HepG2 (cell line): Measurements from ENCODE around the gene RSRC2. TPM values are rescaled to one million over a fixed set of nuclear protein-coding genes. Genes with fewer than 3 reads are reported as not detected.

Experiments
- ATAC-seq: fragments of 200-7000 bp; cut with Tn5 transposase; 3 replicates; pipeline ENCODE4 v1.9.1; 2020; ENCODE audit warnings: mild to moderate bottlenecking, moderate library complexity
- BruUV-seq: library from RNA; stranded (reverse); fragments of 400-500 nt; replicated peaks from 2 replicates; lab custom pipeline; 2021; lab: Mats Ljungman, UMichigan
- CTCF ChIA-PET: fragments of 300-600 bp; formaldehyde crosslinking; extraction: SDS; loops from one replicate; lab custom pipeline; 2021; ENCODE audit warnings: low total read pairs, inconsistent platforms, low intra/inter-chr PET ratio; lab: Yijun Ruan, JAX
- POLR2A ChIA-PET: fragments of 350-600 bp; sonication (Branson Sonifier 250); formaldehyde crosslinking; loops from one replicate; lab custom pipeline; 2020; ENCODE audit warnings: antibody characterized with exemption, inconsistent platforms; lab: Yijun Ruan, JAX
- DNase-seq: peaks from one replicate; pipeline ENCODE4 v3.0.0-alpha.2; 2015; ENCODE audit warnings: low spot score
- FAIRE-seq: peaks from 3 replicates; lab custom pipeline; 2011; peaks lifted over from hg19 to GRCh38; lab: Jason Lieb, UNC
- H2AFZ ChIP-seq: one replicate; pipeline ENCODE4 v1.6.1; 2011; ENCODE audit warnings: low read length, inconsistent platforms
- H3K27ac ChIP-seq: fragments of 300-600 bp; 3 replicates; pipeline ENCODE4 v1.8.0; 2011; ENCODE audit warnings: mixed run types, mild to moderate bottlenecking, mixed read lengths, low read length, inconsistent platforms; ENCODE audit not compliant: insufficient read depth; ENCODE audit errors: extremely low read length
- H3K27me3 ChIP-seq, 2 experiments: fragments of 200-600 bp in 1 of 2; 2 replicates in 1 of 2; 3 replicates in 1 of 2; pipeline versions ENCODE4 v1.6.0 to v1.8.0; 2011; ENCODE audit warnings: low read length in 2 of 2, mild to moderate bottlenecking in 2 of 2, moderate library complexity in 2 of 2, inconsistent platforms in 1 of 2; ENCODE audit not compliant: insufficient read depth in 2 of 2, control insufficient read depth in 1 of 2
- H3K36me3 ChIP-seq, 2 experiments: fragments of 200-600 bp in 1 of 2; replicated peaks in 1 of 2; 2 replicates in 1 of 2; 3 replicates in 1 of 2; pipeline versions ENCODE4 v1.5.1 to v1.8.0; 2011; ENCODE audit warnings: low read length in 2 of 2, inconsistent platforms in 1 of 2; ENCODE audit not compliant: insufficient read depth in 2 of 2, control insufficient read depth in 1 of 2
- H3K4me1 ChIP-seq: 2 replicates; pipeline ENCODE4 v1.5.1; 2012; ENCODE audit warnings: low read length, inconsistent platforms; ENCODE audit not compliant: insufficient read depth
- H3K4me2 ChIP-seq: 2 replicates; pipeline ENCODE4 v1.6.0; 2011; ENCODE audit warnings: low read depth, low read length, inconsistent platforms
- H3K4me3 ChIP-seq, 3 experiments: fragments of 200-600 bp in 1 of 3; sonication (generic), shearing (Covaris generic) in 1 of 3; replicated peaks in 1 of 3; 2 replicates each; pipeline ENCODE4 v1.5.1; 2011 to 2016; ENCODE audit warnings: low read length in 3 of 3, inconsistent platforms in 2 of 3, low read depth in 2 of 3, mild to moderate bottlenecking in 2 of 3, control low read depth in 1 of 3, mixed read lengths in 1 of 3; ENCODE audit not compliant: insufficient read depth in 1 of 3
- H3K79me2 ChIP-seq: one replicate; pipeline ENCODE4 v1.6.1; 2011; ENCODE audit warnings: low read length, inconsistent platforms; ENCODE audit not compliant: insufficient read depth
- H3K9ac ChIP-seq: 2 replicates; pipeline ENCODE4 v1.6.0; 2011; ENCODE audit warnings: mild to moderate bottlenecking, low read depth, low read length, inconsistent platforms; ENCODE audit not compliant: insufficient read depth
- H3K9me3 ChIP-seq: 2 replicates; pipeline ENCODE4 v1.5.1; 2012; ENCODE audit warnings: mild to moderate bottlenecking, low read length
- H4K20me1 ChIP-seq: 2 replicates; pipeline ENCODE4 v1.6.0; 2011; ENCODE audit warnings: inconsistent platforms, mild to moderate bottlenecking, low read length, moderate library complexity; ENCODE audit not compliant: insufficient read depth
- ATRX ChIP-seq: sonication (generic); formaldehyde crosslinking; IDR thresholded peaks from 2 replicates; pipeline ENCODE4 v1.4.0; 2020; ENCODE audit warnings: missing genetic modification reagents, borderline replicate concordance
- NR3C1 ChIP-seq: sonication (generic); formaldehyde crosslinking; IDR thresholded peaks from 2 replicates; pipeline ENCODE4 v1.4.0; 2020; ENCODE audit warnings: missing genetic modification reagents
- PITX1 ChIP-seq: sonication (generic); formaldehyde crosslinking; IDR thresholded peaks from 2 replicates; pipeline ENCODE4 v1.5.1; 2020; ENCODE audit warnings: mild to moderate bottlenecking, missing genetic modification reagents
- SNRNP70 ChIP-seq: fragments of 200-400 bp; formaldehyde crosslinking; IDR thresholded peaks from 2 replicates; pipeline ENCODE4 v1.6.1; 2017; ENCODE audit warnings: mild to moderate bottlenecking, low read depth, low read length, moderate library complexity
- U2AF1 ChIP-seq: fragments of 200-400 bp; formaldehyde crosslinking; optimal IDR thresholded peaks from 2 replicates; pipeline ENCODE3; 2017; ENCODE audit warnings: mild to moderate bottlenecking, low read depth, low read length
- ZBTB42 ChIP-seq: sonication (generic); formaldehyde crosslinking; IDR thresholded peaks from 2 replicates; pipeline ENCODE4 v1.5.0; 2020; ENCODE audit warnings: mild to moderate bottlenecking, missing genetic modification reagents
- ZNF138 ChIP-seq: sonication (generic); formaldehyde crosslinking; IDR thresholded peaks from 2 replicates; pipeline ENCODE4 v1.5.0; 2020; ENCODE audit warnings: mild to moderate bottlenecking, low read depth, missing genetic modification reagents
- ZNF577 ChIP-seq: sonication (generic); formaldehyde crosslinking; IDR thresholded peaks from 2 replicates; pipeline ENCODE4 v1.4.0; 2020; ENCODE audit warnings: mild to moderate bottlenecking, low read depth, missing genetic modification reagents, borderline replicate concordance
- WGBS: methylation state at CpG from one replicate; pipeline ENCODE4 v1.1.6; 2017; ENCODE audit warnings: low lambda C conversion rate; 5-methylcytosine and 5-hydroxymethylcytosine counted together
- in situ Hi-C: cut with HindIII; loops from 2 replicates; pipeline ENCODE4 v1.10.0; 2017; ENCODE audit warnings: low pct_unique_long_range_greater_than_20kb; ENCODE audit not compliant: extremely low pct_ligation_motif_present
- intact Hi-C: fragments of 100-400 bp; cut with micrococcal nuclease; formaldehyde crosslinking; loops from one replicate; pipeline ENCODE4 v1.10.0; 2022; ENCODE audit not compliant: unreplicated experiment
- polyA plus RNA-seq, 8 experiments: library from polyadenylated mRNA; depleted of rRNA in 3 of 8; stranded (reverse) in 7 of 8; unstranded in 1 of 8; fragments of >200 nt; fragmentation: Illumina TruSeq in 4 of 8; extraction: Trizol in 4 of 8; gene quantifications; 2 replicates each; pipeline versions ENCODE4 v1.2.1 to v1.2.3, GENCODE V29; 2011 to 2016; ENCODE audit warnings: low read depth in 4 of 8, missing spikeins in 1 of 8, mixed read lengths in 1 of 8; ENCODE audit not compliant: insufficient read depth in 1 of 8
- total RNA-seq, 5 experiments: library from RNA; depleted of rRNA; stranded (reverse); fragments of >200 nt; fragmentation: Illumina TruSeq; extraction: Trizol; gene quantifications; 2 replicates each; pipeline ENCODE4 v1.2.3, GENCODE V29; 2016; ENCODE audit warnings: low read depth in 1 of 5
- TF ChIP-seq, protein P1 (sequence below): sonication (generic); formaldehyde crosslinking; IDR thresholded peaks from 2 replicates; pipeline ENCODE4 v1.4.0; 2020; ENCODE audit warnings: mild to moderate bottlenecking, missing genetic modification reagents
- TF ChIP-seq, protein P2 (sequence below): sonication (generic); formaldehyde crosslinking; IDR thresholded peaks from 2 replicates; pipeline ENCODE4 v1.4.0; 2020; ENCODE audit warnings: missing genetic modification reagents, borderline replicate concordance
- TF ChIP-seq, protein P3 (sequence below): IDR thresholded peaks from 2 replicates; pipeline ENCODE4 v1.6.1; 2016; ENCODE audit warnings: missing genetic modification reagents, missing compliant biosample characterization
- TF ChIP-seq, protein P4 (sequence below): sonication (generic); formaldehyde crosslinking; IDR thresholded peaks from 2 replicates; pipeline ENCODE4 v1.4.0; 2020; ENCODE audit warnings: missing genetic modification reagents

Gene RSRC2
- total and polyA plus RNA-seq, 2 of the 13 experiments (the other 11 are each of a cell fraction or from before 2014, with no cell fraction given), result 31.4 to 77.8 TPM

DNA sequence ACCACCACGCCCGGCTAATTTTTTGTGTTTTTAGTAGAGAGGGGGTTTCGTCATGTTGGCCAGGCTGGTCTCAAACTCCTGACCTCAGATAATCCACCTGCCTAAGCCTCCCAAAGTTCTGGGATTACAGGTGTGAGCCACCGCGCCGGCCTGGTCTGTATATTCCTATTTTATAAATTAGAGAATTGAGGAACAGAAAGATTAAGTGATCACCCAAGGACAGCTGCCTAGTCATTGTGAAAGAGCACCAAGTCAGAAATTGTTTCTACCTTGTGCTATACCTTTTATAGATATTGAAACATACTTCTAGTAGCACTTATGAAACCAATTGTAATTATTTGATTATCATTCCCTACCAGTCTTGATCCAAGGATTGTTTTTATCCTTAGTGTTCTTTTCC lies 2.3 kb upstream of the RSRC2 start:
- ATAC-seq, result no peak
- TF ChIP-seq, protein P1, sequence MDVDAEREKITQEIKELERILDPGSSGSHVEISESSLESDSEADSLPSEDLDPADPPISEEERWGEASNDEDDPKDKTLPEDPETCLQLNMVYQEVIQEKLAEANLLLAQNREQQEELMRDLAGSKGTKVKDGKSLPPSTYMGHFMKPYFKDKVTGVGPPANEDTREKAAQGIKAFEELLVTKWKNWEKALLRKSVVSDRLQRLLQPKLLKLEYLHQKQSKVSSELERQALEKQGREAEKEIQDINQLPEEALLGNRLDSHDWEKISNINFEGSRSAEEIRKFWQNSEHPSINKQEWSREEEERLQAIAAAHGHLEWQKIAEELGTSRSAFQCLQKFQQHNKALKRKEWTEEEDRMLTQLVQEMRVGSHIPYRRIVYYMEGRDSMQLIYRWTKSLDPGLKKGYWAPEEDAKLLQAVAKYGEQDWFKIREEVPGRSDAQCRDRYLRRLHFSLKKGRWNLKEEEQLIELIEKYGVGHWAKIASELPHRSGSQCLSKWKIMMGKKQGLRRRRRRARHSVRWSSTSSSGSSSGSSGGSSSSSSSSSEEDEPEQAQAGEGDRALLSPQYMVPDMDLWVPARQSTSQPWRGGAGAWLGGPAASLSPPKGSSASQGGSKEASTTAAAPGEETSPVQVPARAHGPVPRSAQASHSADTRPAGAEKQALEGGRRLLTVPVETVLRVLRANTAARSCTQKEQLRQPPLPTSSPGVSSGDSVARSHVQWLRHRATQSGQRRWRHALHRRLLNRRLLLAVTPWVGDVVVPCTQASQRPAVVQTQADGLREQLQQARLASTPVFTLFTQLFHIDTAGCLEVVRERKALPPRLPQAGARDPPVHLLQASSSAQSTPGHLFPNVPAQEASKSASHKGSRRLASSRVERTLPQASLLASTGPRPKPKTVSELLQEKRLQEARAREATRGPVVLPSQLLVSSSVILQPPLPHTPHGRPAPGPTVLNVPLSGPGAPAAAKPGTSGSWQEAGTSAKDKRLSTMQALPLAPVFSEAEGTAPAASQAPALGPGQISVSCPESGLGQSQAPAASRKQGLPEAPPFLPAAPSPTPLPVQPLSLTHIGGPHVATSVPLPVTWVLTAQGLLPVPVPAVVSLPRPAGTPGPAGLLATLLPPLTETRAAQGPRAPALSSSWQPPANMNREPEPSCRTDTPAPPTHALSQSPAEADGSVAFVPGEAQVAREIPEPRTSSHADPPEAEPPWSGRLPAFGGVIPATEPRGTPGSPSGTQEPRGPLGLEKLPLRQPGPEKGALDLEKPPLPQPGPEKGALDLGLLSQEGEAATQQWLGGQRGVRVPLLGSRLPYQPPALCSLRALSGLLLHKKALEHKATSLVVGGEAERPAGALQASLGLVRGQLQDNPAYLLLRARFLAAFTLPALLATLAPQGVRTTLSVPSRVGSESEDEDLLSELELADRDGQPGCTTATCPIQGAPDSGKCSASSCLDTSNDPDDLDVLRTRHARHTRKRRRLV (CRISPR knock-in tag), result no peak
- TF ChIP-seq ATRX (CRISPR knock-in tag), result no peak
- no peak for TF ChIP-seq ZBTB42 (CRISPR knock-in tag)
- TF ChIP-seq U2AF1, result no peak
- TF ChIP-seq NR3C1 (CRISPR knock-in tag), result no peak
- TF ChIP-seq, protein P2, sequence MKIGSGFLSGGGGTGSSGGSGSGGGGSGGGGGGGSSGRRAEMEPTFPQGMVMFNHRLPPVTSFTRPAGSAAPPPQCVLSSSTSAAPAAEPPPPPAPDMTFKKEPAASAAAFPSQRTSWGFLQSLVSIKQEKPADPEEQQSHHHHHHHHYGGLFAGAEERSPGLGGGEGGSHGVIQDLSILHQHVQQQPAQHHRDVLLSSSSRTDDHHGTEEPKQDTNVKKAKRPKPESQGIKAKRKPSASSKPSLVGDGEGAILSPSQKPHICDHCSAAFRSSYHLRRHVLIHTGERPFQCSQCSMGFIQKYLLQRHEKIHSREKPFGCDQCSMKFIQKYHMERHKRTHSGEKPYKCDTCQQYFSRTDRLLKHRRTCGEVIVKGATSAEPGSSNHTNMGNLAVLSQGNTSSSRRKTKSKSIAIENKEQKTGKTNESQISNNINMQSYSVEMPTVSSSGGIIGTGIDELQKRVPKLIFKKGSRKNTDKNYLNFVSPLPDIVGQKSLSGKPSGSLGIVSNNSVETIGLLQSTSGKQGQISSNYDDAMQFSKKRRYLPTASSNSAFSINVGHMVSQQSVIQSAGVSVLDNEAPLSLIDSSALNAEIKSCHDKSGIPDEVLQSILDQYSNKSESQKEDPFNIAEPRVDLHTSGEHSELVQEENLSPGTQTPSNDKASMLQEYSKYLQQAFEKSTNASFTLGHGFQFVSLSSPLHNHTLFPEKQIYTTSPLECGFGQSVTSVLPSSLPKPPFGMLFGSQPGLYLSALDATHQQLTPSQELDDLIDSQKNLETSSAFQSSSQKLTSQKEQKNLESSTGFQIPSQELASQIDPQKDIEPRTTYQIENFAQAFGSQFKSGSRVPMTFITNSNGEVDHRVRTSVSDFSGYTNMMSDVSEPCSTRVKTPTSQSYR (CRISPR knock-in tag), result no peak
- no peak for TF ChIP-seq PITX1 (CRISPR knock-in tag)
- TF ChIP-seq, protein P3, sequence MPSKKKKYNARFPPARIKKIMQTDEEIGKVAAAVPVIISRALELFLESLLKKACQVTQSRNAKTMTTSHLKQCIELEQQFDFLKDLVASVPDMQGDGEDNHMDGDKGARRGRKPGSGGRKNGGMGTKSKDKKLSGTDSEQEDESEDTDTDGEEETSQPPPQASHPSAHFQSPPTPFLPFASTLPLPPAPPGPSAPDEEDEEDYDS (CRISPR knock-in tag), result no peak
- no peak for TF ChIP-seq ZNF577 (CRISPR knock-in tag)
- TF ChIP-seq, protein P4, sequence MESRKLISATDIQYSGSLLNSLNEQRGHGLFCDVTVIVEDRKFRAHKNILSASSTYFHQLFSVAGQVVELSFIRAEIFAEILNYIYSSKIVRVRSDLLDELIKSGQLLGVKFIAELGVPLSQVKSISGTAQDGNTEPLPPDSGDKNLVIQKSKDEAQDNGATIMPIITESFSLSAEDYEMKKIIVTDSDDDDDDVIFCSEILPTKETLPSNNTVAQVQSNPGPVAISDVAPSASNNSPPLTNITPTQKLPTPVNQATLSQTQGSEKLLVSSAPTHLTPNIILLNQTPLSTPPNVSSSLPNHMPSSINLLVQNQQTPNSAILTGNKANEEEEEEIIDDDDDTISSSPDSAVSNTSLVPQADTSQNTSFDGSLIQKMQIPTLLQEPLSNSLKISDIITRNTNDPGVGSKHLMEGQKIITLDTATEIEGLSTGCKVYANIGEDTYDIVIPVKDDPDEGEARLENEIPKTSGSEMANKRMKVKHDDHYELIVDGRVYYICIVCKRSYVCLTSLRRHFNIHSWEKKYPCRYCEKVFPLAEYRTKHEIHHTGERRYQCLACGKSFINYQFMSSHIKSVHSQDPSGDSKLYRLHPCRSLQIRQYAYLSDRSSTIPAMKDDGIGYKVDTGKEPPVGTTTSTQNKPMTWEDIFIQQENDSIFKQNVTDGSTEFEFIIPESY (CRISPR knock-in tag), result no peak
- no peak for TF ChIP-seq SNRNP70
- TF ChIP-seq ZNF138 (CRISPR knock-in tag), result no peak

More for the DNA sequence above, 2.3 kb upstream of the RSRC2 start:
- FAIRE-seq, result no peak
- POLR2A ChIA-PET, result no interaction called here
- Histone ChIP-seq H3K4me3 (no peak overlapping the region), H3K36me3 (peaks cover 0 to 19% of the 10 kb centered on the region in 2 experiments), H4K20me1 (peaks cover 15% of the 10 kb centered on the region), H3K27ac (no peak overlapping the region), H3K27me3 (no peaks in the 10 kb centered on the region; a peak in 1 of 5 replicates), H3K79me2 (peaks cover 57% of the 10 kb centered on the region), H3K9me3 (no peaks in the 10 kb centered on the region), H3K4me1 (peaks cover 13% of the 10 kb centered on the region), H3K9ac (no peak overlapping the region), H3K4me2 (no peak overlapping the region), H2AFZ (no peak overlapping the region)
- DNase-seq, result no peak
- BruUV-seq, result no TSS peak
- intact Hi-C loops, result loop anchor here (10.0 kb wide), 1 partner anchor 226 kb away; the partner anchor contains the start of gene DENR
- WGBS, result 98% methylated on average over 6 of the region's 6 CpGs
- CTCF ChIA-PET, result no interaction called here
- in situ Hi-C loops, result no loop called here
